ENCODE measurements around the gene ZNF618.

DNA sequence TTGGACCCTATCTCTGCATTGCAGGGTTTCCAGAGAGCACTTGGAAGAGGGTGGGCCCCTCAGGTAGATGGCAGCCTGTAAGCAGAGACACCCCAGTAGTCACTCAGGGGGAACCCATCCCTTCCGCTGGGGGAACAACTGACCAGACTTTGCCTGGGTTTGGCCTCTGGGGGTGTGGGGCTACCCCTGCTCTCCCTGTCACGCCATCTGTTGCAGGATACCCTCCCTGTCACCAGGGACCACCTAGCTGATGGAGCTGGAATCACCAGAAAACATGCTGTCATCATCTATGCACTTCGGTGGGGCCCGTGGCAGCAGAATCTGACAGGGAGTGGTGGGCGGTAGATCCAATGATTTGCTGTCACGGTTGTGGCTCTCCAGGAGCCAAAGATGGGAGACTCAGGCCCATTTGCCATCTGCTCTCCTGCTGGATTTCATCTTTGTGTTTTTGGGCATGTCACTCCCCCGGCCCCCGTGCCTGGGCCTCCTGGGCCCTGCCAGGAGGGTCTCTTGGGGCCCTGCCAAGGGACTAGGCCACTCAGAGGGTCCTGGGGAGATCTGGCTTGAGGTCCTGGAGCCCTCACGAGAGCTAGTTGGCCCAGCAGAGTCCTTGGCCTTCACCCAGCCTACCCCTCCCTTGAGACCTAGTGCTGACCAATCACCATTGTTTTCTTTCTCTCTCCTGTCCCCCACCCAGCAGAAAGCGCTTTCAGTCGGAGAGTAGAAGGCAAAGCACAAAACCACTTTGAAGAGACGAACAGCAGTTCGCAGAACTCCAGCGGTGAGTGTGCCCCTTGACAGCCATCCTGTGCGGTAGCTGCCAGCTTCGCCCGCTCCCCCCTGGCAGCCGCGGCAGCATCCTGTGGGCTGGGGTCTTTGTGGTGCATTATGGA, 156.1 kb downstream of the ZNF618 start:
- TF ChIP-seq POLR2A (IDR thresholded peaks at IDR 0.05): no peak
- TF ChIP-seq, protein P1, sequence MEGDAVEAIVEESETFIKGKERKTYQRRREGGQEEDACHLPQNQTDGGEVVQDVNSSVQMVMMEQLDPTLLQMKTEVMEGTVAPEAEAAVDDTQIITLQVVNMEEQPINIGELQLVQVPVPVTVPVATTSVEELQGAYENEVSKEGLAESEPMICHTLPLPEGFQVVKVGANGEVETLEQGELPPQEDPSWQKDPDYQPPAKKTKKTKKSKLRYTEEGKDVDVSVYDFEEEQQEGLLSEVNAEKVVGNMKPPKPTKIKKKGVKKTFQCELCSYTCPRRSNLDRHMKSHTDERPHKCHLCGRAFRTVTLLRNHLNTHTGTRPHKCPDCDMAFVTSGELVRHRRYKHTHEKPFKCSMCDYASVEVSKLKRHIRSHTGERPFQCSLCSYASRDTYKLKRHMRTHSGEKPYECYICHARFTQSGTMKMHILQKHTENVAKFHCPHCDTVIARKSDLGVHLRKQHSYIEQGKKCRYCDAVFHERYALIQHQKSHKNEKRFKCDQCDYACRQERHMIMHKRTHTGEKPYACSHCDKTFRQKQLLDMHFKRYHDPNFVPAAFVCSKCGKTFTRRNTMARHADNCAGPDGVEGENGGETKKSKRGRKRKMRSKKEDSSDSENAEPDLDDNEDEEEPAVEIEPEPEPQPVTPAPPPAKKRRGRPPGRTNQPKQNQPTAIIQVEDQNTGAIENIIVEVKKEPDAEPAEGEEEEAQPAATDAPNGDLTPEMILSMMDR (IDR thresholded peaks at IDR 0.05 in 4 of 5, conservative IDR thresholded peaks at IDR 0.05 in 1 of 5): no peak
